Upper lobe of left lung (tissue), 6 donors: ENCODE measurements around the gene GPR55. TPM values are rescaled to one million over a fixed set of nuclear protein-coding genes. Genes with fewer than 3 reads are reported as not detected.

Experiments
- ATAC-seq, 2 donors: fragments of 200-7000 bp; cut with Tn5 transposase; one replicate each; pipeline ENCODE4 v1.9.1; 2022; ENCODE audit warnings: mild to moderate bottlenecking in 2 of 2, moderate library complexity in 2 of 2; ENCODE audit not compliant: low FRiP score in 2 of 2
- DNase-seq, 2 donors: peaks; one replicate each; pipeline ENCODE4 v3.0.0-alpha.2; 2019 to 2020
- H3K27ac ChIP-seq, 4 donors: fragments of 200-600 bp; sonication (generic); one replicate each; pipeline ENCODE4 v1.5.1; 2016 to 2019
- H3K27me3 ChIP-seq, 4 donors: fragments of 200-600 bp; sonication (generic); one replicate each; pipeline ENCODE4 v1.5.1; 2017 to 2019
- H3K36me3 ChIP-seq, 4 donors: fragments of 200-600 bp; sonication (generic); one replicate each; pipeline ENCODE4 v1.5.1; 2016 to 2019
- H3K4me1 ChIP-seq, 4 donors: fragments of 200-600 bp; sonication (generic); one replicate each; pipeline ENCODE4 v1.5.1; 2018 to 2019
- H3K4me3 ChIP-seq, 4 donors: fragments of 200-600 bp; sonication (generic); one replicate each; pipeline ENCODE4 v1.5.1; 2017 to 2019; ENCODE audit warnings: mild to moderate bottlenecking in 2 of 4, moderate library complexity in 1 of 4
- H3K9me3 ChIP-seq, 4 donors: fragments of 200-600 bp; sonication (generic); one replicate each; pipeline ENCODE4 v1.5.1; 2018 to 2019
- EP300 ChIP-seq, 4 donors: sonication (generic); formaldehyde crosslinking; IDR thresholded peaks; one replicate each; pipeline ENCODE4 v1.5.1; 2017; ENCODE audit warnings: antibody characterized with exemption in 4 of 4, control low read depth in 2 of 4
- POLR2A ChIP-seq, 4 donors: fragments of 450-650 bp; IDR thresholded peaks; one replicate each; pipeline ENCODE4 v1.5.1; 2016 to 2017; ENCODE audit warnings: antibody characterized with exemption in 4 of 4, mild to moderate bottlenecking in 2 of 4
- POLR2AphosphoS5 ChIP-seq, 2 donors: sonication (generic); formaldehyde crosslinking; IDR thresholded peaks; one replicate each; pipeline ENCODE4 v1.5.1; 2017; ENCODE audit warnings: antibody characterized with exemption in 2 of 2
- WGBS, 2 donors: methylation state at CpG; one replicate each; pipeline ENCODE4 v1.1.5; 2017 to 2018; 5-methylcytosine and 5-hydroxymethylcytosine counted together
- total RNA-seq, 6 donors: library from RNA; depleted of rRNA in 4 of 6; stranded (reverse); fragments of >200 nt in 4 of 6; gene quantifications; one replicate each; pipeline versions ENCODE4 v1.1.0 to v1.2.1, GENCODE V29; 2016 to 2021
- TF ChIP-seq, protein P1 (sequence below), 6 experiments: fragments of 450-650 bp in 4 of 6; fragments of 200-600 bp in 2 of 6; sonication (generic) in 2 of 6; IDR thresholded peaks; one replicate each; pipeline ENCODE4 v1.5.1; 2016 to 2019; ENCODE audit warnings: antibody characterized with exemption in 6 of 6
- donor health status: DM: no; HTN: no; CAD: no; lungs with moderate emphysema.
- donor health status: DM: no; HTN: yes; CAD: no; lungs with severe emphysema.

The GPR55 gene
- total RNA-seq, 6 donors from 2014 or later, result 0.15 to 0.84 (median 0.52) TPM; not detected in 2

DNA sequence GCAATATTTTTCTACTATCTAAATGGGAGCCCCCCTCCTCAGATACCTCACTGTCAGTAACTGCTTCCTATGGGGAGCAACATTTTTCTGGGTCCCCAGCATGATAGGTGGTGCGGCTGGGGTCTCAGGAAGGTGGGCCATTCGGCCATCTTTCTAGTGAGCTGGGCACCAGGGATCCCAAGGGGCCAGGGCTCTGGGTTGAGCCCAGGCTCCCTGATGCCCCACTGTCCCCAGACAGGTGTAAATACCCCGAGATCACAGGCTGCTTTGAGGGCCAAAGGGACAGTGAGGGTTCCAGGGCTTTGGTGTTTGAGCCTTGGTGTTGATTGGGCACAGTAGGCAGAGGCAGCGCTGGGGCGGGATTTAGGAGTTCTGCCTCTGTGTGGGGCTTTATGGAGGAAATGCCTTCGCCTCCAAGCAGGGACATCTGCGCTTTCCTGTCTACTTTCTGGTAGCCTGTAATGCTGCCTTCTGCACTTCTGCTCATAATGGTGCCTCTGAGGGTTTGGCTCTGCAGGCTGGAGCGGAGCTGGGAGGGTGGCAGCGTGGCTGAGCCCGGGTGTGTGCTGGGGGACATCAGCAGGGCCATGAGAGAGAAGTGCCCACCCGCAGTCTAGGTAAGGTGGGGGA is 55.0 kb downstream of the GPR55 start:
- WGBS, 2 donors, result 66 to 85% methylated on average over 7 to 11 of the region's 11 CpGs

DNA sequence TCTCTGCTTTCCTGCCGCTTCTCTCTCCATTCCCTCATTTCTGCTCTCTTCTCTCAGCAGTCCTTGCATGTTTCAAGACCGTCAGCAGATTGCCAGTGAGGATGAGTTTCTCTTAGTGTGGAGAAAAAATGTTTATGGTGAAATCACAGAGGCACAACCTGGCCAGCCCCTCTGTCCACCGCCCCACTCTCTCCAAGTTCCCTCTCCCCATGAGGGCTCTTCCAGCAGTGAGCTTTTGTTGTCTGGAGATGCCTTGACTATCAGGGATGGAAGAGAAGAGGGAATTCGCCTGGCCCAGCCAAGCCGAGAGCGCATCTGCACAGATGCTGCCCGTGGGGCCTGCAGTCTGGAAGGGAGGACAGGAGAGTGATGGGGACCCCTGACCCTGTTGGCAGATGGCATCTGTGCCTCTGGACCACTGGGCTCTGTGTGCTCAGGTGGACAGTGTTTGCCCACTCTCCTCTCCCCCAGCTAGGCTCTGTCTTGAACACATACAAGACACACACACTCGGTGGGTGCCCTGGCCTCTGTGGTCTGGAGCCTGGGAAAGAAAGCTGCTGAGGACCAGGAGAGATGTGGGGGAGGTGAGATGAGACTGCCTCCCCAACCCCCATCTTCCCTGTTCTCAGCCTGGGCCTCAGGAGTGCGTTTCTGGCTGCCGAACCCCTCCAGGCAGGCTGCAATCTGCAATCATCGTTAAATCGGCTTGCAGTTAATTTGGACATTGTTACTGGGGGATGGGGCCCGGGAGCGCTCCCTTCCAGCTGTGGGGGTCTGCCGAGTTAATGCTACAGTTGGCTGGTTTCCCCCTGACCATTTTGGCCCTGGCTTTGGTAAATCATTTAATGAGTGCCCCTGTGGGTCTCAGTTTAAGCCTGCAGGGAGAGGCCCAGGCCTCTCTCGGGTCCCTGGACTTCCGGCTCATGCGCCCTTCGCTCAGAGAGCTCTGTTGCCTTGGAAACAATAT is 55.8 kb downstream of the GPR55 start:
- 77 to 89% methylated on average over 16 to 19 of the region's 19 CpGs for WGBS, 2 donors
- Histone ChIP-seq H3K36me3 (no peaks in the 10 kb centered on the region), H3K27ac (no peak overlapping the region), H3K4me3 (no peak overlapping the region), H3K4me1 (peaks cover 18 to 36% (median 23%) of the 10 kb centered on the region in 4 donors), H3K27me3 (peaks cover 0 to 10% (median 3%) of the 10 kb centered on the region in 4 donors), H3K9me3 (no peaks in the 10 kb centered on the region)
- no peak for DNase-seq
- no peak for ATAC-seq
- TF ChIP-seq POLR2A (IDR thresholded peaks at IDR 0.05) (no peak), EP300 (IDR thresholded peaks at IDR 0.05) (no peak), POLR2AphosphoS5 (IDR thresholded peaks at IDR 0.05) (no peak)
- TF ChIP-seq, protein P1, sequence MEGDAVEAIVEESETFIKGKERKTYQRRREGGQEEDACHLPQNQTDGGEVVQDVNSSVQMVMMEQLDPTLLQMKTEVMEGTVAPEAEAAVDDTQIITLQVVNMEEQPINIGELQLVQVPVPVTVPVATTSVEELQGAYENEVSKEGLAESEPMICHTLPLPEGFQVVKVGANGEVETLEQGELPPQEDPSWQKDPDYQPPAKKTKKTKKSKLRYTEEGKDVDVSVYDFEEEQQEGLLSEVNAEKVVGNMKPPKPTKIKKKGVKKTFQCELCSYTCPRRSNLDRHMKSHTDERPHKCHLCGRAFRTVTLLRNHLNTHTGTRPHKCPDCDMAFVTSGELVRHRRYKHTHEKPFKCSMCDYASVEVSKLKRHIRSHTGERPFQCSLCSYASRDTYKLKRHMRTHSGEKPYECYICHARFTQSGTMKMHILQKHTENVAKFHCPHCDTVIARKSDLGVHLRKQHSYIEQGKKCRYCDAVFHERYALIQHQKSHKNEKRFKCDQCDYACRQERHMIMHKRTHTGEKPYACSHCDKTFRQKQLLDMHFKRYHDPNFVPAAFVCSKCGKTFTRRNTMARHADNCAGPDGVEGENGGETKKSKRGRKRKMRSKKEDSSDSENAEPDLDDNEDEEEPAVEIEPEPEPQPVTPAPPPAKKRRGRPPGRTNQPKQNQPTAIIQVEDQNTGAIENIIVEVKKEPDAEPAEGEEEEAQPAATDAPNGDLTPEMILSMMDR (IDR thresholded peaks at IDR 0.05), result no peak

More for the DNA sequence above, 55.0 kb downstream of the GPR55 start:
- H3K27ac ChIP-seq, result no peak overlapping the region
- ATAC-seq, result no peak
- no peaks in the 10 kb centered on the region for H3K36me3 ChIP-seq
- no peak overlapping the region for H3K4me3 ChIP-seq
- peaks cover 0 to 5% (median under 1%) of the 10 kb centered on the region in 4 donors for H3K27me3 ChIP-seq
- TF ChIP-seq, protein P1 (IDR thresholded peaks at IDR 0.05), result no peak
- TF ChIP-seq POLR2A (IDR thresholded peaks at IDR 0.05) (no peak), EP300 (IDR thresholded peaks at IDR 0.05) (no peak), POLR2AphosphoS5 (IDR thresholded peaks at IDR 0.05) (no peak)
- no peaks in the 10 kb centered on the region for H3K9me3 ChIP-seq
- peaks cover 13 to 28% (median 19%) of the 10 kb centered on the region in 4 donors for H3K4me1 ChIP-seq
- DNase-seq, result no peak

DNA sequence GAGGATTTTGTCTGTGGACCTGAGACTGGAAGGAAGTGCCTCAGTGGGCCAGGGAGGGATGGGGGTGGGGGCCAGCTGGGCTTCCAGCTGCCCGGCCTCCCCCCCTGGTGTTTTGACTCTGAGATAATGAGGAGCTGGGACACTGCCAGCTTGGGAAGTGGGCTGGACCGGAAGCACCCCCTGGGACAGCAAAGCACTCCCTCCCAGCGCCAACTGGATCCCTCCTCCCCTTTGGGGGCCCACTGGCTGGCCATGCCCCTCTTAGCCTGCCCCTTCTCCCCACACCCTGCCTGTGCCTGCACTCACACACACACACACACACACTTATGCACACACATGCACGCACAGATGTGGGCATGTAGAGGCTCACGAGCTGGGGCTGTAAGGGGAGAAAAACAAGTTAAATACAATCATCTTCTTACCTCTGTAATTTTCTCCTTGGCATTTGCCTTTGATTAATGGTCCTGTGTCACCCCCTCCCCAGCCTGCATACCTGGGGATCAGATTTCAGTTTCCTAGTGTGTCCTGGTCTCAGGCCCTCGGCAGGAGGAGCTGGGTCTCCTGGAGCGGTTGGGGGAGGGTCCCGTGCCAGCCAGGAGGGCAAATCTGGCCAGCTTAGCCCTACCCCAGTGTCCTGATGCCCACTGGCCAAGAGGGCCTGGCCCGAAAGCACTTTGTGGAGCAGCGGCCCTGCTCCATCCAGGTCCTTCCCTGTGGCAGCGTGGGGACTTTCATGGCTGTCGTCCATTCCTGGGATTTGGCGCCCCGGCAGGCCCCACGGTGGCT is 56.7 kb downstream of the GPR55 start:
- DNase-seq, result peak in 1 of 2 donors; percentile 44
- Histone ChIP-seq H3K36me3 (no peaks in the 10 kb centered on the region), H3K4me3 (no peak overlapping the region), H3K4me1 (peaks cover 18 to 40% (median 27%) of the 10 kb centered on the region in 4 donors), H3K9me3 (no peaks in the 10 kb centered on the region), H3K27ac (peak overlapping the region in 1 of 4 donors; percentile 6), H3K27me3 (peaks cover 0 to 11% (median 3%) of the 10 kb centered on the region in 4 donors)
- no peak for ATAC-seq
- TF ChIP-seq, protein P1 (IDR thresholded peaks at IDR 0.05), result no peak
- TF ChIP-seq POLR2AphosphoS5 (IDR thresholded peaks at IDR 0.05) (no peak), POLR2A (IDR thresholded peaks at IDR 0.05) (no peak), EP300 (IDR thresholded peaks at IDR 0.05) (no peak)
- WGBS, 2 donors, result 67 to 71% methylated on average over 11 to 15 of the region's 15 CpGs

DNA sequence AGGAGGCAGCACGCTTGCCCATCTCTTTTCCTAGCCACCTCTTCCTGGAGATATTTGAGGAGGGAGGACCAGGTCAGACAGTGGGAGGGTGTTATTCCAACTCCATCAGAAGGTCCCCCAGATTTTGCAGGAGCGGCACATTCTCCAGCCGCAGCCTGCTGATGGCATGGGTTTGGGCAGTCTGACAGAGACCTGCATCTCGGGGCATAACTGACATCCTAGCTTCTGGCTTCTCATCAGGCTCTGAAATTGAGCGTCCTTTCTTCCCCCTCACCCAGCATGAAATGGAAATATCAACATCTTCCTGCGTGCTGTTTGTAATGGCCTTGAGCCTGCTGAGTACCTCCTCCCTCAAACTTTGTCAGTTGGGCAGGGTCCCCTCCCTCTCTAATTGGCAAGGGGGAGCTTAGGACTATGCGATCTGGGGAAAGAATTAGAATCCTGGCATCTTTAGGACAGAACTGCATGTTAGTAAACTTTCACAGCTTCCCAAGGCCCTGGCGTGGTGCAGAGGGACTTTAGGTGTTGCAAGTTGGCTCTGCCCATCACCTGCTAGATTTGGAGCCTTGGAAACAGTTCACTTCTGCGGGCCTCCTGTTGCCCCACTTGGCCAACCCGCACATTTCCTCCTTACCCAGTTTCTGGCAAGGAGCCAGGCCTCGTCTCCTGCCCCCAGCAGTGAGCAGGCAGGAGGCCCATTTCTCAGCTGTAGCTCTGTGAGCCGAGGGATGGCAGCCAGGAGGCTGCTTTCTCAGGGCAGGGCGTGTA is 58.1 kb downstream of the GPR55 start:
- Histone ChIP-seq H3K36me3 (no peaks in the 10 kb centered on the region), H3K9me3 (no peaks in the 10 kb centered on the region), H3K27me3 (peaks cover 0 to 11% (median 3%) of the 10 kb centered on the region in 4 donors), H3K4me3 (no peak overlapping the region), H3K4me1 (peaks cover 17 to 40% (median 25%) of the 10 kb centered on the region in 4 donors), H3K27ac (no peak overlapping the region)
- ATAC-seq (no peak), DNase-seq (peak in 1 of 2 donors; percentile 35)
- no peak for TF ChIP-seq POLR2A (IDR thresholded peaks at IDR 0.05)
- TF ChIP-seq, protein P1 (IDR thresholded peaks at IDR 0.05), result no peak
- TF ChIP-seq POLR2AphosphoS5 (IDR thresholded peaks at IDR 0.05), result no peak
- 35 to 46% methylated on average over 12 of the region's 13 CpGs for WGBS, 2 donors
